Activated CD8-positive, alpha-beta T cell treated with anti-CD3 and anti-CD28 coated beads for 36 hours (primary cell): ENCODE measurements around the gene CNST. TPM values are rescaled to one million over a fixed set of nuclear protein-coding genes. Genes with fewer than 3 reads are reported as not detected.
"Not testable (repeated sequence)": the region's sequence is repeated elsewhere in the genome, so short reads cannot be mapped to it uniquely, and the experiment has no call there.

ENCODE experiments used
- ATAC-seq: fragments of 200-7000 bp; cut with Tn5 transposase; one replicate; pipeline ENCODE4 v1.10.0; 2021; ENCODE audit warnings: mild to moderate bottlenecking, moderate library complexity
- CTCF ChIA-PET: fragments of 350-600 bp; sonication (Branson Sonifier 250); formaldehyde crosslinking; loops from one replicate; lab custom pipeline; 2021; ENCODE audit warnings: antibody characterized with exemption; lab: Charles Lee
- POLR2A ChIA-PET: fragments of 350-600 bp; sonication (Branson Sonifier 250); formaldehyde crosslinking; loops from one replicate; lab custom pipeline; 2021; ENCODE audit warnings: antibody characterized with exemption; lab: Charles Lee
- DNase-seq: peaks from one replicate; pipeline ENCODE4 v3.0.0-alpha.2; 2020
- H3K27ac Mint-ChIP-seq: one replicate; pipeline ENCODE4 v1.8.0; 2021; ENCODE audit warnings: mild to moderate bottlenecking, mixed read lengths
- H3K27me3 Mint-ChIP-seq: one replicate; pipeline ENCODE4 v1.8.0; 2021; ENCODE audit warnings: mixed read lengths
- H3K36me3 Mint-ChIP-seq: one replicate; pipeline ENCODE4 v1.8.0; 2021; ENCODE audit warnings: low read depth, mixed read lengths
- H3K4me1 Mint-ChIP-seq: one replicate; pipeline ENCODE4 v1.8.0; 2021; ENCODE audit warnings: low read depth, mixed read lengths
- H3K4me3 Mint-ChIP-seq: one replicate; pipeline ENCODE4 v1.8.0; 2021; ENCODE audit warnings: mild to moderate bottlenecking, moderate library complexity, mixed read lengths
- H3K9me3 Mint-ChIP-seq: one replicate; pipeline ENCODE4 v1.8.0; 2021; ENCODE audit warnings: mixed read lengths
- intact Hi-C: fragments of 100-400 bp; cut with micrococcal nuclease; formaldehyde crosslinking; loops from one replicate; pipeline ENCODE4 v1.10.0; 2022
- total RNA-seq, 2 experiments: library from RNA; stranded (reverse); gene quantifications; one replicate each; pipeline ENCODE4 v1.2.3, GENCODE V29; 2021
- TF ChIP-seq, protein P1 (sequence below): fragments of 200-600 bp; IDR thresholded peaks from one replicate; pipeline ENCODE4 v1.8.0; 2022; ENCODE audit warnings: antibody characterized with exemption, mild to moderate bottlenecking

Gene CNST
- total RNA-seq, 2 experiments from 2014 or later, result 23.5 to 25.1 TPM

GRCh38 chr1:246690100-246690499 lies 123.8 kb downstream of the CNST start:
- POLR2A ChIA-PET, result interaction anchor here (0.9 kb wide), 1 partner anchor 9 kb away, joined by 4 read pairs; no protein-coding TSS in a partner anchor

DNA sequence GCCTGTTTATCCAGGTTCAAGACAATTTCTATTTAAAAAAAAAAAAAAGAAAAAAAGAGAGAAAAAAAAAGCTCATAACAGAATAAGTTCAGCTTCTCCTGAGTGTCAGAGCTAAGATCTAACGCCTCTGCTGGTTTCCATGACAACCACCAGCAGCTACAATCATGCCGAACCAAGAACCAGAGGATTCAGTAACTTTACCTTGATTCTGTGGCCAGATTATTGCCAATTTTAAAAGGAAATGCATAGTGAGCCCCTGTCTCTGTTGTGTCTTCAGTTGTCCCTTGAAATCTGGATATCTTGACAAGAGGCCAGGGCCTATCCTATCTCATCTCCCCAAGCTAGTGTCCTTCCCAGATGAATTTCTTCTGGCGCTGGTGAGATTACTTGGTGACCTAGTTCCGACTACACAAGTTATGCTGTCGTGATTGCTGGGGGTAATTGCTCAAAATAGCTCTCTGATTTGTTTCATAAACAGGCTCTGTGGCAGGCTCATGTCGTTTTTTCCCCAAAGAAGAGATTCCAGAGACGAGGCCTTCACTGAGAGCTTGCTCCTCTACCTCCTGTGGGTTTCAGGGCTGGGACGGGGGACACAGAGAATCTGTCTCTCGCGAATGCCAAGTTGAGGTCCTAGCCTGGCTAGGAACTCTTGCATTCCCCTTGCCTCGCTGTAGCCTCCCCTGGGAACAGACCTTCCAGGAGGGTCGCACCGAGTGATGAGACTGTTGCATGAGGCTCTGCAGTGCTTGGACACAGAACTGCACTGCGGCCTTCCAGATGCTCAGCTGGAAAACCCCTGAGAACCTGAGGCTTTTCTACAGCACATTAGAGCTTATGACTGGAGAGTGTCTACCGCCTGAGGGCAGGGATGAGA lies 125.6 kb downstream of the CNST start:
- Mint-ChIP-seq H3K9me3 (peaks cover 13% of the 10 kb centered on the region), H3K27ac (no peak overlapping the region), H3K4me1 (no peaks in the 10 kb centered on the region), H3K27me3 (no peaks in the 10 kb centered on the region), H3K36me3 (no peaks in the 10 kb centered on the region), H3K4me3 (no peak overlapping the region)
- POLR2A ChIA-PET, result no interaction called here
- intact Hi-C loops, result no loop called here
- no peak for DNase-seq
- TF ChIP-seq, protein P1, sequence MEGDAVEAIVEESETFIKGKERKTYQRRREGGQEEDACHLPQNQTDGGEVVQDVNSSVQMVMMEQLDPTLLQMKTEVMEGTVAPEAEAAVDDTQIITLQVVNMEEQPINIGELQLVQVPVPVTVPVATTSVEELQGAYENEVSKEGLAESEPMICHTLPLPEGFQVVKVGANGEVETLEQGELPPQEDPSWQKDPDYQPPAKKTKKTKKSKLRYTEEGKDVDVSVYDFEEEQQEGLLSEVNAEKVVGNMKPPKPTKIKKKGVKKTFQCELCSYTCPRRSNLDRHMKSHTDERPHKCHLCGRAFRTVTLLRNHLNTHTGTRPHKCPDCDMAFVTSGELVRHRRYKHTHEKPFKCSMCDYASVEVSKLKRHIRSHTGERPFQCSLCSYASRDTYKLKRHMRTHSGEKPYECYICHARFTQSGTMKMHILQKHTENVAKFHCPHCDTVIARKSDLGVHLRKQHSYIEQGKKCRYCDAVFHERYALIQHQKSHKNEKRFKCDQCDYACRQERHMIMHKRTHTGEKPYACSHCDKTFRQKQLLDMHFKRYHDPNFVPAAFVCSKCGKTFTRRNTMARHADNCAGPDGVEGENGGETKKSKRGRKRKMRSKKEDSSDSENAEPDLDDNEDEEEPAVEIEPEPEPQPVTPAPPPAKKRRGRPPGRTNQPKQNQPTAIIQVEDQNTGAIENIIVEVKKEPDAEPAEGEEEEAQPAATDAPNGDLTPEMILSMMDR, result no peak
- CTCF ChIA-PET, result interaction anchor here (1.2 kb wide), 1 partner anchor 61 kb away, joined by 4 read pairs; no protein-coding TSS in a partner anchor
- ATAC-seq, result no peak

More at GRCh38 chr1:246690100-246690499, 123.8 kb downstream of the CNST start:
- CTCF ChIA-PET, result interaction anchor here (1.0 to 2.5 kb wide), 15 partner anchors 8 to 208 kb away, joined by 3 to 10 read pairs (median 5); no protein-coding TSS in a partner anchor
- no peaks in the 10 kb centered on the region for H3K36me3 Mint-ChIP-seq
- H3K4me3 Mint-ChIP-seq, result no peak overlapping the region
- DNase-seq (no peak), ATAC-seq (no peak)
- no peak overlapping the region for H3K27ac Mint-ChIP-seq
- intact Hi-C loops, result no loop called here
- H3K9me3 Mint-ChIP-seq, result peaks cover 13% of the 10 kb centered on the region
- TF ChIP-seq, protein P1, result no peak
- no peaks in the 10 kb centered on the region for H3K27me3 Mint-ChIP-seq
- H3K4me1 Mint-ChIP-seq, result no peaks in the 10 kb centered on the region

GRCh38 chr1:246694213-246694895 lies 128.1 kb downstream of the CNST start:
- DNase-seq, H3K27me3 Mint-ChIP-seq, H3K36me3 Mint-ChIP-seq, POLR2A ChIA-PET, H3K27ac Mint-ChIP-seq, H3K4me3 Mint-ChIP-seq, intact Hi-C loops, ATAC-seq, H3K4me1 Mint-ChIP-seq: not testable (repeated sequence)
- H3K9me3 Mint-ChIP-seq, result peaks cover 13% of the 10 kb centered on the region
- CTCF ChIA-PET, result interaction anchor here (1.5 kb wide), 1 partner anchor 59 kb away, joined by 3 read pairs; no protein-coding TSS in a partner anchor

DNA sequence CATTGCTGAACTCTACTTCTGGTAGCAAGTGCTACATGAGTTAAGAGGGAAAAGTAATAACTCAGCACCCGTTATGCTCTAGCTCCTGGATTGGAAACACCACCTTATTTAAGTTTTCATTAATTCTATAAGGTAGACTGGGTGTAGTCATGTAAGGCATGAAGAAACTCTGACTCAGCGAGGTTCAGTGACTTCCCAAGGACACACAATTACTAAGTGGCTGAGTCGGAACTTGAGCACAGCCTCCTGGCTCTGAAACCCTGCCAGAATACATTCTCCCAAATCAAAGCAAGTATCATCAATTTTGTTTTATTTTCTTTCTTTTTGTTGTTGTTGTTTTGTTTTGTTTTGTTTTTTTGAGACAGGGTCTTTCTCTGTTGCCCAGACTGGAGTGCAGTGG lies 128.9 kb downstream of the CNST start:
- TF ChIP-seq, protein P1, result no peak
- CTCF ChIA-PET, result interaction anchor here (1.4 to 1.6 kb wide), 2 partner anchors 12 to 16 kb away, joined by 4 to 5 read pairs; no protein-coding TSS in a partner anchor
- Mint-ChIP-seq H3K4me1 (peaks cover 3% of the 10 kb centered on the region), H3K36me3 (no peaks in the 10 kb centered on the region), H3K4me3 (no peak overlapping the region), H3K27me3 (no peaks in the 10 kb centered on the region), H3K27ac (no peak overlapping the region), H3K9me3 (peaks cover 13% of the 10 kb centered on the region)
- intact Hi-C loops, result no loop called here
- ATAC-seq (no peak), DNase-seq (no peak)
- POLR2A ChIA-PET, result no interaction called here

- H3K4me1 Mint-ChIP-seq, result peaks cover 3% of the 10 kb centered on the region
- ChIA-PET POLR2A (no interaction called here), CTCF (interaction anchor here (1.0 to 1.6 kb wide), 4 partner anchors 13 to 59 kb away, joined by 4 to 5 read pairs (median 4); no protein-coding TSS in a partner anchor)
- H3K4me3 Mint-ChIP-seq, result no peak overlapping the region
- TF ChIP-seq, protein P1, result no peak
- peaks cover 13% of the 10 kb centered on the region for H3K9me3 Mint-ChIP-seq
- intact Hi-C loops, result no loop called here
- no peaks in the 10 kb centered on the region for H3K36me3 Mint-ChIP-seq
- ATAC-seq, result no peak
- H3K27ac Mint-ChIP-seq, result no peak overlapping the region
- no peaks in the 10 kb centered on the region for H3K27me3 Mint-ChIP-seq
- DNase-seq, result no peak
Measured at GRCh38 chr1:246695666-246696065, 129.4 kb downstream of the CNST start.
